ENCODE measurements around the gene SSH2.
A peak's percentile ranks its signal among the peaks of the same experiment; 100 is the strongest.

The SSH2 gene

GRCh38 chr17:29929533-29930408 is at the start of gene SSH2 (continued):
- peak; percentile 18; the same call in 1 of the 2 replicates for TF ChIP-seq ZSCAN23 (tag by site-specific recombination; IDR thresholded peaks at IDR 0.05)
- peak; percentile 5; the same call in 1 of the 2 replicates for TF ChIP-seq PRDM4 (tag by site-specific recombination; IDR thresholded peaks at IDR 0.05)
- TF ChIP-seq INSM2 (tag by site-specific recombination; IDR thresholded peaks at IDR 0.05), result peak; percentile 37; the same call in 1 of the 2 replicates
- TF ChIP-seq AEBP2 (tag by site-specific recombination; IDR thresholded peaks at IDR 0.05; ENCODE audit: borderline replicate concordance), result 0 out of 2 replicates have a peak, but pooled peaks have one; percentile 9
- no peak for TF ChIP-seq ZNF16 (tag by site-specific recombination; IDR thresholded peaks at IDR 0.05; ENCODE audit: low read depth)
- TF ChIP-seq ZNF366 (tag by site-specific recombination; conservative IDR thresholded peaks at IDR 0.05), result peak; percentile 62; the same call in 1 of the 2 replicates
- TF ChIP-seq REST (tag by site-specific recombination; IDR thresholded peaks at IDR 0.05), result 0 out of 2 replicates have a peak, but pooled peaks have one; percentile 27
- no peak; the same call in 1 of the 2 replicates for TF ChIP-seq ELK4 (IDR thresholded peaks at IDR 0.05; ENCODE audit: borderline replicate concordance, low read depth, low read length)
- peak; percentile 48; the same call in 1 of the 2 replicates for TF ChIP-seq ZSCAN5A (tag by site-specific recombination; IDR thresholded peaks at IDR 0.05)
- no peak for TF ChIP-seq ZBTB1 (tag by site-specific recombination; IDR thresholded peaks at IDR 0.05)
- no peak for TF ChIP-seq ZNF596 (tag by site-specific recombination; IDR thresholded peaks at IDR 0.05)
- no peak for TF ChIP-seq ZNF624 (tag by site-specific recombination; IDR thresholded peaks at IDR 0.05)
- peak; percentile 73 for TF ChIP-seq KLF1 (tag by site-specific recombination; IDR thresholded peaks at IDR 0.05)
- no peak for TF ChIP-seq BCL6B (tag by site-specific recombination; IDR thresholded peaks at IDR 0.05)
- TF ChIP-seq WT1 (tag by site-specific recombination; IDR thresholded peaks at IDR 0.05), result peak; percentile 56
- no peak; the same call in 1 of the 2 replicates for TF ChIP-seq ZSCAN30 (tag by site-specific recombination; IDR thresholded peaks at IDR 0.05)
- peak; percentile 79 for TF ChIP-seq ZNF639 (tag by site-specific recombination; IDR thresholded peaks at IDR 0.05)
- 0 out of 2 replicates have a peak, but pooled peaks have one; percentile 39 for TF ChIP-seq ZNF18 (tag by site-specific recombination; IDR thresholded peaks at IDR 0.05)

Measured in HEK293 (cell line).